ACC112 (cell line): Measurements from ENCODE around the gene FNDC11.

Experiments
- H2AFZ ChIP-seq: fragments of 200-600 bp; sonication (generic); one replicate; pipeline ENCODE4 v1.6.0; 2017; ENCODE audit warnings: antibody characterized with exemption, low read length; ENCODE audit not compliant: unreplicated experiment
- H3K27ac ChIP-seq: fragments of 200-600 bp; sonication (generic); 2 replicates; pipeline ENCODE4 v1.5.1; 2014; ENCODE audit warnings: low read depth, mild to moderate bottlenecking, antibody characterized with exemption, low read length, moderate library complexity
- H3K27me3 ChIP-seq: fragments of 200-600 bp; sonication (generic); 2 replicates; pipeline ENCODE4 v1.6.1; 2014; ENCODE audit warnings: mild to moderate bottlenecking, antibody characterized with exemption, low read length, moderate library complexity, mixed read lengths; ENCODE audit not compliant: insufficient read depth
- H3K36me3 ChIP-seq: fragments of 200-600 bp; sonication (generic); 2 replicates; pipeline ENCODE4 v1.6.1; 2016; ENCODE audit warnings: mild to moderate bottlenecking, antibody characterized with exemption, low read length, moderate library complexity, mixed read lengths; ENCODE audit not compliant: insufficient read depth
- H3K4me1 ChIP-seq: fragments of 200-600 bp; sonication (generic); one replicate; pipeline ENCODE4 v1.6.1; 2016; ENCODE audit warnings: low read length, mixed read lengths; ENCODE audit not compliant: insufficient read depth, unreplicated experiment, control insufficient read depth
- H3K4me3 ChIP-seq: fragments of 200-600 bp; sonication (generic); 2 replicates; pipeline ENCODE4 v1.5.1; 2014; ENCODE audit warnings: mild to moderate bottlenecking, low read depth, low read length
- H3K79me2 ChIP-seq: fragments of 200-600 bp; sonication (generic); one replicate; pipeline ENCODE4 v1.6.0; 2016; ENCODE audit warnings: low read length; ENCODE audit not compliant: control insufficient read depth, unreplicated experiment, insufficient read depth

FNDC11 gene

GRCh38 chr20:63541371-63541770 is 12.6 kb upstream of the FNDC11 start:
- Histone ChIP-seq H3K27ac (no peak overlapping the region), H3K36me3 (no peaks in the 10 kb centered on the region), H3K4me3 (no peak overlapping the region), H3K79me2 (no peaks in the 10 kb centered on the region), H2AFZ (no peak overlapping the region), H3K27me3 (no peaks in the 10 kb centered on the region), H3K4me1 (peaks cover 12% of the 10 kb centered on the region)

- no peak overlapping the region for H3K4me3 ChIP-seq
These were observed 11.9 kb upstream of the FNDC11 start for GRCh38 chr20:63542031-63542559.

GRCh38 chr20:63542696-63543095 is 11.3 kb upstream of the FNDC11 start:
- no peak overlapping the region for H3K4me3 ChIP-seq
- H3K36me3 ChIP-seq: no peaks in the 10 kb centered on the region
- no peak overlapping the region for H2AFZ ChIP-seq
- H3K27me3 ChIP-seq: no peaks in the 10 kb centered on the region
- H3K4me1 ChIP-seq: no peaks in the 10 kb centered on the region
- H3K79me2 ChIP-seq: no peaks in the 10 kb centered on the region
- no peak overlapping the region for H3K27ac ChIP-seq

More at GRCh38 chr20:63542031-63542559, 11.9 kb upstream of the FNDC11 start:
- H3K27me3 ChIP-seq: no peaks in the 10 kb centered on the region
- H3K4me1 ChIP-seq: peaks cover 4% of the 10 kb centered on the region
- no peaks in the 10 kb centered on the region for H3K79me2 ChIP-seq
- no peak overlapping the region for H3K27ac ChIP-seq
- no peaks in the 10 kb centered on the region for H3K36me3 ChIP-seq
- no peak overlapping the region for H2AFZ ChIP-seq

- Histone ChIP-seq H3K27ac (no peak overlapping the region), H3K36me3 (no peaks in the 10 kb centered on the region), H2AFZ (no peak overlapping the region), H3K4me1 (no peaks in the 10 kb centered on the region), H3K27me3 (no peaks in the 10 kb centered on the region), H3K79me2 (no peaks in the 10 kb centered on the region), H3K4me3 (no peak overlapping the region)
These were observed 10.8 kb upstream of the FNDC11 start for GRCh38 chr20:63543131-63543530.

GRCh38 chr20:63543733-63544132 is 10.2 kb upstream of the FNDC11 start:
- Histone ChIP-seq H3K27me3 (no peaks in the 10 kb centered on the region), H3K4me3 (no peak overlapping the region), H3K27ac (no peak overlapping the region), H2AFZ (no peak overlapping the region), H3K36me3 (no peaks in the 10 kb centered on the region), H3K4me1 (no peaks in the 10 kb centered on the region), H3K79me2 (no peaks in the 10 kb centered on the region)

GRCh38 chr20:63544241-63544957 is 9.6 kb upstream of the FNDC11 start:
- Histone ChIP-seq H3K27ac (no peak overlapping the region), H2AFZ (no peak overlapping the region), H3K27me3 (no peaks in the 10 kb centered on the region), H3K4me3 (no peak overlapping the region), H3K79me2 (no peaks in the 10 kb centered on the region), H3K4me1 (no peaks in the 10 kb centered on the region), H3K36me3 (no peaks in the 10 kb centered on the region)

- Histone ChIP-seq H3K79me2 (no peaks in the 10 kb centered on the region), H3K4me3 (no peak overlapping the region), H3K27me3 (no peaks in the 10 kb centered on the region), H3K36me3 (no peaks in the 10 kb centered on the region), H3K4me1 (no peaks in the 10 kb centered on the region), H2AFZ (no peak overlapping the region), H3K27ac (no peak overlapping the region)
These were observed 8.9 kb upstream of the FNDC11 start for GRCh38 chr20:63544958-63545516.

- no peaks in the 10 kb centered on the region for H3K4me1 ChIP-seq
- no peaks in the 10 kb centered on the region for H3K36me3 ChIP-seq
- H3K4me3 ChIP-seq: no peak overlapping the region
- no peak overlapping the region for H3K27ac ChIP-seq
- no peaks in the 10 kb centered on the region for H3K27me3 ChIP-seq
- no peaks in the 10 kb centered on the region for H3K79me2 ChIP-seq
- H2AFZ ChIP-seq: no peak overlapping the region
These were observed 8.1 kb upstream of the FNDC11 start for GRCh38 chr20:63545814-63546213.

GRCh38 chr20:63546256-63546955 is 7.6 kb upstream of the FNDC11 start:
- no peaks in the 10 kb centered on the region for H3K27me3 ChIP-seq
- H3K4me3 ChIP-seq: no peak overlapping the region
- H3K79me2 ChIP-seq: no peaks in the 10 kb centered on the region
- H3K4me1 ChIP-seq: no peaks in the 10 kb centered on the region
- H2AFZ ChIP-seq: no peak overlapping the region
- H3K36me3 ChIP-seq: no peaks in the 10 kb centered on the region
- no peak overlapping the region for H3K27ac ChIP-seq

GRCh38 chr20:63546956-63547724 is 6.8 kb upstream of the FNDC11 start:
- H3K36me3 ChIP-seq: no peaks in the 10 kb centered on the region
- no peaks in the 10 kb centered on the region for H3K27me3 ChIP-seq
- H2AFZ ChIP-seq: no peak overlapping the region
- H3K27ac ChIP-seq: no peak overlapping the region
- no peaks in the 10 kb centered on the region for H3K4me1 ChIP-seq
- no peaks in the 10 kb centered on the region for H3K79me2 ChIP-seq
- no peak overlapping the region for H3K4me3 ChIP-seq
